GM11168 (cell line): ENCODE measurements around the gene XYLT1.

Experiments
- in situ Hi-C: fragments of 300-500 bp; cut with MboI; formaldehyde crosslinking; loops from one replicate; pipeline ENCODE4 v1.12.0; 2022; ENCODE audit warnings: low sequenced_read_pairs; ENCODE audit not compliant: unreplicated experiment

XYLT1 gene

GRCh38 chr16:17143546-17144419 lies 327.0 kb downstream of the XYLT1 start:
- in situ Hi-C loops = no loop called here

GRCh38 chr16:17138801-17139200 lies 332.0 kb downstream of the XYLT1 start:
- in situ Hi-C loops = no loop called here

GRCh38 chr16:17135439-17135838 lies 335.3 kb downstream of the XYLT1 start:
- in situ Hi-C loops = no loop called here

- in situ Hi-C loops = no loop called here
Observed at GRCh38 chr16:17134586-17134985, 336.2 kb downstream of the XYLT1 start.

DNA sequence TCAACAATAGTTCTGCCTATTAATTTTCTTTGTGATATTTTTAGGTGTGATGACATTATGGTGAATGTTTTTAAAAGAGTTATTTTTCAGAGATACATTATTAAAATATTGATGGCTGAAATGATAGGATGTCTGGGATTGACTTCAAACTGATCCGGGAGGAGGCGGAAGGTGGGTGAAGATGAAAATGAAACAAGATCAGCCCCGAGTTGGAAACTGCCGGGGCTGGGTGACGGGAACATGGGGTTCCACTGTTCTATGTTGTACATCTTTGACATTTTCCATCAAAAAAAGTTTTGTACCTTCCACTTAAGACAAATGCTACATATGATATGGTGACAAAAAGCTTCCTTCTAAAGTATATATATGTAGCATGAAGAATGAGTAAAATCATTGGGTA lies 336.9 kb downstream of the XYLT1 start:
- in situ Hi-C loops = no loop called here

- in situ Hi-C loops = no loop called here
Observed at GRCh38 chr16:17131351-17131750, 339.4 kb downstream of the XYLT1 start.

DNA sequence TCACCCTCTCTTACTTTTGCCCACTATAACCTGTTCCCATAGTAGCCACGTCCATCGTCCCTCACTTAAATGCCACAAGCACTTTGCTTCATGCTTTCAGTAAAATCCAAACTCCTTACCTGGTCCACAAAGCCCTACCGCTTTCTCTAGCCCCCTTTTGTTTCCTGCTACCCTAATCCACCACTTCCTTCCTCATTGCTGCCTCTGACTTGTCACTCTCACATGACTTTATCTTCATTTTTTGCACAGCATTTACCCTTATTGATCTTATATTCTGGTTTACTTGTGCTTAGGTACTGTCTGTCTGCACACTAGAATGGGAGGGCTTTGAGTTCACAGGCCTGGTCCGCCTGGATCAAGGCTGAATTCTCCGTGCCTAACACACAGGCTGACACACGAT lies 340.0 kb downstream of the XYLT1 start:
- in situ Hi-C loops = no loop called here

DNA sequence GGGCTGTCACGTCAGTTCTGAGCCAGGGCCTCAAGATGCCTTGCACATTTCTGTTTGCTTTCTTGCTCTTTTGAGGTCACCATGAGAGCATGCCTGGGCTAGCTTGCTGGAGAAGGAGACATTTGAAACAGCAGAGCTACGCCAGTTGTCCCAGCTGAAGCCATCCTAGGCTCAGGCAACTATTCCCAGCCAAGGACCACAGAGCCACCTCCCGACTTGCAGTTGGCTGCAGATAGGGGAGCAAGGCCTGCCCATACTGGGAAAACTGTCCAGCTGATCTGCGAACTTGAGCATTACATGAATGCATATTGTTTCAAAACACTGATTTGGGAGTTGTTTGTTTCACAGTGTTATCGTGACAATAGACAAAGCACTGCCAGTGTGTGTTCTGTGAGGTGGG lies 340.8 kb downstream of the XYLT1 start:
- in situ Hi-C loops = no loop called here

GRCh38 chr16:17128791-17129190 lies 342.0 kb downstream of the XYLT1 start:
- in situ Hi-C loops = no loop called here

- in situ Hi-C loops = no loop called here
Observed at GRCh38 chr16:17126156-17126555, 344.6 kb downstream of the XYLT1 start.

- in situ Hi-C loops = no loop called here
Observed at GRCh38 chr16:17125671-17126070, 345.1 kb downstream of the XYLT1 start.

GRCh38 chr16:17117906-17118577 lies 352.7 kb downstream of the XYLT1 start:
- in situ Hi-C loops = no loop called here

DNA sequence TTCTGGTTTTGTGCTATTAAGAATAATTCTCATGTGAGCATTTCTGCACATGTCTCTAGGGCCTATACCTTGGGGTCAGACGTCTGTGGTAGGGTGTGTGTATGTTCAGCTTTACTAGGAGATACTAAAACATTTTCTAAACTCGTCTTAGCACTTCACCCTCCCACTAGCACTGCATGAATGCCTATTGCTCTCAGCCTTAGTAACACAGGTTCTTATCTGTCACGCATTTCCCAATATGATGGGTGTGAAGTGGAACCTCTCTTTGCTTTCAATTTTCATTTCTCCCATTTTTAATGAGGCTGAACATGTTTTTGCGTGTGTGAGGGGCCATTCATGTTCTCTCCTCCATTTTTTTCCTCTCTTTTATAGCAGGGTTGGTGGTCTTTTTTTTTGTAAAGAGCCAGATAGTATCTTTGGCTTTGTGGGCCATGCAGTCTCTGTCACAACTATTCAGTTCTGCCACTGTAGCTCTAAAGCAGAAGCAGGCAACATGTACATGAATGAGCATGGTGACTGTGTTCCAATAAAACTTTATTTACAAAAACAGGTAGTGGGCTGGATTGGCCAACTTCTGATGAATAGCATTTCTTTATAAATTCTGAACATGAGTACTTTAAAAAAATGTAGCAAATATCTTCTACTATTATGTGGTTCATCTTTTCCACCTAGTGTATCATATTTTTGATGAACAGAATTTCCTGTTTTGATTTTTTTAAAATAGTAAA lies 354.0 kb downstream of the XYLT1 start:
- in situ Hi-C loops = no loop called here

DNA sequence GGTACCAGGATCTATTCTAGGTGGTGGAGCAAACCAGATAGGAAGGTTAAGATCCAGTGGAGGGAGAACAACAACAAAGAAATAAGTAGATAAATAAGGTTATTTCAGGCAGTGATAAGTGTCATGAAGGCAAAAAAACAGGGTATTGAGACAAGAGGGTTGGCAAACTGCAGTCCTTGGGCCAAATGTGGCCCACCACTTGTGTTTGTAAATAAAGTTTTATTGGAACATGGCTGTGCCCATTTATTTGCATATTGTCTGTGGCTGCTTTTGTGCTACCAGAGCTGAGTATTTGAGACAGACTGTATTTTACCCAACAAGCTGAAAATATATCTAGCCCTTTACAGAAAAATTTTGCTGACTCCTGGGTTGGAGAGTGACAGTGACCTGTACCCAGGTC lies 361.3 kb downstream of the XYLT1 start:
- in situ Hi-C loops = no loop called here

- in situ Hi-C loops = no loop called here
Observed at GRCh38 chr16:17108596-17108995, 362.2 kb downstream of the XYLT1 start.

DNA sequence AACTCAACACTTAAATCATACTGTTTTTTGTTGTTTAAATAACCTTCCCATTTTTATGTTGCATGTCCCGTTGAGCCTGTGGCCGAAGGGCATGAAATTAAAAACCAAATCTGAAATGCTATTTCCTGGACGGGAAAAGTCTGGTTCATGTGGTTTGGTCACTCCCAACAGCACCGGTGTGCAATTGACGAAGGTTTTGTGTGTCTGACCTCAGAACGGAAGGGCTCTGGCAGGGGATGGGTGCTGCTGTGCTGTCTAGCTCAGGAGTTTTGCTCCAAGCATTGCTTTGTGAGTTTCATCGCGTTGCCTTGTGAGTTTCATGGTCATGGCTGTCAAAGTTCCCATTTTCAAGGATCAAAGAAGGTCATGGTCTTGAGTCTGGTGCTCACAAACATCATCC lies 363.3 kb downstream of the XYLT1 start:
- in situ Hi-C loops = no loop called here

GRCh38 chr16:17106243-17106791 lies 364.4 kb downstream of the XYLT1 start:
- in situ Hi-C loops = no loop called here

DNA sequence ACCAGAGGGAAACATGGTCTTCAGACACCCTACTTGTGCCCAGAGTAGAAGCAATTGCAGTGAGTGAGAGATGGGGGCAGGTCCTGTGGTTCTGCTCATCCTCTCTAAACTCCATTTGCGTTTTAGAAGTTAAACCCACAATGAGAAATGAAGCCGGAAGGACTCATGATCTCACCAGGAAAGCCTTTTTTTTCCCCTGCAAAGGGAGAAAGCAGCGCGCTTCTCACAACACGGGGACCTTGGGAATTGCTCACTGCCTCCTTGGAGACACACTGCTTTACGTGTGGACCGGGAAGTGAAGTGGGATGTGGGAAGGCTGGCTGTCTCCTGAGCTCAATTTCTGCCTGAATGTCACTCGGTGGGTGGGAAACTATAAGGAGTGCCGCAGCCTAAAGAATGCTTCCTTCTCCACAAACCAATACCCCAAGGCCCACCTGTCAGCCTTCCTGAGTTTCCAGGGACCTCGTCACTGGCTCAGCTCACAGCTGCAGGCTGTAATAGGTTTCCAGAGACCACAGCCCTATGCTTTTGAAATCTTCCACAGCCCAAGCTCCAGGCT lies 365.4 kb downstream of the XYLT1 start:
- in situ Hi-C loops = no loop called here

- in situ Hi-C loops = no loop called here
Observed at GRCh38 chr16:17104654-17105053, 366.1 kb downstream of the XYLT1 start.

GRCh38 chr16:17103216-17103615 lies 367.5 kb downstream of the XYLT1 start:
- in situ Hi-C loops = no loop called here
